SK-N-SH treated with all-trans-retinoic acid at 6 μM for 48 hours (cell line): ENCODE results near the gene GOLGA3.

Experiments used
- ATAC-seq: fragments of 200-7000 bp; cut with Tn5 transposase; 3 replicates; pipeline ENCODE4 v1.9.1; 2020; ENCODE audit warnings: mild to moderate bottlenecking, moderate library complexity
- ARNTL ChIP-seq: fragments of 450-650 bp; formaldehyde crosslinking; IDR thresholded peaks from 2 replicates; pipeline ENCODE4 v1.5.0; 2020; ENCODE audit warnings: low read depth, mild to moderate bottlenecking, moderate library complexity, borderline replicate concordance
- BACH2 ChIP-seq: fragments of 250-450 bp; sonication (Bioruptor Pico); IDR thresholded peaks from 2 replicates; pipeline ENCODE4 v1.9.0; 2021; ENCODE audit warnings: mild to moderate bottlenecking, borderline replicate concordance
- CREB5 ChIP-seq: fragments of 250-450 bp; sonication (Bioruptor Pico); IDR thresholded peaks from 2 replicates; pipeline ENCODE4 v1.5.1; 2020; ENCODE audit warnings: low read depth, mild to moderate bottlenecking, moderate library complexity
- CSDC2 ChIP-seq: fragments of 250-450 bp; sonication (Bioruptor Pico); IDR thresholded peaks from 2 replicates; pipeline ENCODE4 v1.5.0; 2020; ENCODE audit warnings: mild to moderate bottlenecking, moderate library complexity
- ESRRG ChIP-seq: fragments of 250-450 bp; sonication (Bioruptor Pico); IDR thresholded peaks from 2 replicates; pipeline ENCODE4 v1.6.1; 2021; ENCODE audit warnings: mild to moderate bottlenecking
- GLIS3 ChIP-seq: fragments of 250-450 bp; sonication (Bioruptor Pico); IDR thresholded peaks from 2 replicates; pipeline ENCODE4 v1.5.0; 2020; ENCODE audit warnings: mild to moderate bottlenecking, moderate library complexity
- ISL1 ChIP-seq: fragments of 250-450 bp; sonication (Bioruptor Pico); IDR thresholded peaks from 2 replicates; pipeline ENCODE4 v2.1.2; 2022; ENCODE audit warnings: mild to moderate bottlenecking, moderate library complexity
- OSR1 ChIP-seq: fragments of 250-450 bp; sonication (Bioruptor Pico); IDR thresholded peaks from 2 replicates; pipeline ENCODE4 v1.8.0; 2022; ENCODE audit warnings: moderate library complexity, mild to moderate bottlenecking, inconsistent platforms
- PATZ1 ChIP-seq: fragments of 250-450 bp; sonication (Bioruptor Pico); IDR thresholded peaks from 2 replicates; pipeline ENCODE4 v1.8.0; 2020; ENCODE audit warnings: mild to moderate bottlenecking, moderate library complexity, borderline replicate concordance
- PPARA ChIP-seq: fragments of 250-450 bp; sonication (Bioruptor Pico); IDR thresholded peaks from 2 replicates; pipeline ENCODE4 v1.5.0; 2020; ENCODE audit warnings: mild to moderate bottlenecking, borderline replicate concordance
- RARB ChIP-seq: fragments of 250-450 bp; sonication (Bioruptor Pico); IDR thresholded peaks from 2 replicates; pipeline ENCODE4 v1.8.0; 2021; ENCODE audit warnings: mild to moderate bottlenecking, moderate library complexity
- SNAI2 ChIP-seq: fragments of 250-450 bp; sonication (Bioruptor Pico); IDR thresholded peaks from 2 replicates; pipeline ENCODE4 v1.5.0; 2020; ENCODE audit warnings: mild to moderate bottlenecking, moderate library complexity
- TCF4 ChIP-seq: fragments of 250-450 bp; sonication (Bioruptor Pico); IDR thresholded peaks from 2 replicates; pipeline ENCODE4 v1.8.0; 2021; ENCODE audit warnings: mild to moderate bottlenecking, moderate library complexity, borderline replicate concordance
- TOX ChIP-seq: fragments of 250-450 bp; sonication (Bioruptor Pico); IDR thresholded peaks from 2 replicates; pipeline ENCODE4 v1.8.0; 2021; ENCODE audit warnings: mild to moderate bottlenecking, moderate library complexity, borderline replicate concordance
- ZC3H10 ChIP-seq: fragments of 250-450 bp; sonication (Bioruptor Pico); IDR thresholded peaks from 2 replicates; pipeline ENCODE4 v1.5.1; 2021; ENCODE audit warnings: mild to moderate bottlenecking, moderate library complexity
- ZFP3 ChIP-seq: fragments of 250-450 bp; sonication (Bioruptor Pico); IDR thresholded peaks from 2 replicates; pipeline ENCODE4 v1.5.0; 2020; ENCODE audit warnings: mild to moderate bottlenecking, moderate library complexity
- ZNF565 ChIP-seq: fragments of 450-650 bp; formaldehyde crosslinking; conservative IDR thresholded peaks from 2 replicates; pipeline ENCODE4 v1.5.0; 2020; ENCODE audit warnings: low read depth, mild to moderate bottlenecking, moderate library complexity
- ZNF70 ChIP-seq: fragments of 450-650 bp; formaldehyde crosslinking; IDR thresholded peaks from 2 replicates; pipeline ENCODE4 v1.5.0; 2020; ENCODE audit warnings: mild to moderate bottlenecking, moderate library complexity
- ZNF8 ChIP-seq: fragments of 450-650 bp; formaldehyde crosslinking; IDR thresholded peaks from 2 replicates; pipeline ENCODE4 v1.5.0; 2020; ENCODE audit warnings: mild to moderate bottlenecking, moderate library complexity
- TF ChIP-seq, protein P1 (sequence below): fragments of 250-450 bp; sonication (Bioruptor Pico); IDR thresholded peaks from 2 replicates; pipeline ENCODE4 v1.5.0; 2020; ENCODE audit warnings: mild to moderate bottlenecking, moderate library complexity
- TF ChIP-seq, protein P2 (sequence below): fragments of 250-450 bp; sonication (Bioruptor Pico); IDR thresholded peaks from 2 replicates; pipeline ENCODE4 v1.8.0; 2021; ENCODE audit warnings: low read depth, mild to moderate bottlenecking, moderate library complexity, borderline replicate concordance
- TF ChIP-seq, protein P3 (sequence below): fragments of 250-450 bp; sonication (Bioruptor Pico); IDR thresholded peaks from 2 replicates; pipeline ENCODE4 v1.5.1; 2021; ENCODE audit warnings: mild to moderate bottlenecking, moderate library complexity

Gene GOLGA3

DNA sequence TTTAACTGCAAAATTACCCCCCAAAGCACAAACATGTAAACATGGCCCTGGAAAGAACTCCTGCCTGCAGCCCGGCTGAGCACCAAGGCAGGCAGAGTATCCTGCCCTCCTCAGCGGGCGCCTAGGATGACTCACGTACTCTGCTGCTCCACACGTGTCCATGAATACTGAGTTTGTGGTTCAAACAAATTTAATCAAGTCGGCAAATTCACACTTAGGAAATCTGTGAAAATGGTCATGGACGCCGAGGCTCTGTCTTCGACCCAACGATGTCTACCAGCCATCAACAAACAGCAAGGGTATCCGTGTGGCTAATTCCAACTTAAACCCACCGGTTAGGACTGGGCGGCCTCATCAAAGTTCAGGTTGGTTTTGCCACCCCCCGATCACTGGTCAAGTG is 25.5 kb downstream of the GOLGA3 start:
- TF ChIP-seq ZC3H10 (CRISPR knock-in tag) = no peak
- TF ChIP-seq ISL1 (CRISPR knock-in tag) = no peak
- no peak for TF ChIP-seq ZFP3 (CRISPR knock-in tag)
- no peak for TF ChIP-seq ZNF8
- TF ChIP-seq CSDC2 = no peak
- no peak for TF ChIP-seq PATZ1 (CRISPR knock-in tag)
- no peak for TF ChIP-seq TOX (CRISPR knock-in tag)
- no peak for TF ChIP-seq RARB (CRISPR knock-in tag)
- TF ChIP-seq ZNF70 = no peak
- TF ChIP-seq, protein P1, sequence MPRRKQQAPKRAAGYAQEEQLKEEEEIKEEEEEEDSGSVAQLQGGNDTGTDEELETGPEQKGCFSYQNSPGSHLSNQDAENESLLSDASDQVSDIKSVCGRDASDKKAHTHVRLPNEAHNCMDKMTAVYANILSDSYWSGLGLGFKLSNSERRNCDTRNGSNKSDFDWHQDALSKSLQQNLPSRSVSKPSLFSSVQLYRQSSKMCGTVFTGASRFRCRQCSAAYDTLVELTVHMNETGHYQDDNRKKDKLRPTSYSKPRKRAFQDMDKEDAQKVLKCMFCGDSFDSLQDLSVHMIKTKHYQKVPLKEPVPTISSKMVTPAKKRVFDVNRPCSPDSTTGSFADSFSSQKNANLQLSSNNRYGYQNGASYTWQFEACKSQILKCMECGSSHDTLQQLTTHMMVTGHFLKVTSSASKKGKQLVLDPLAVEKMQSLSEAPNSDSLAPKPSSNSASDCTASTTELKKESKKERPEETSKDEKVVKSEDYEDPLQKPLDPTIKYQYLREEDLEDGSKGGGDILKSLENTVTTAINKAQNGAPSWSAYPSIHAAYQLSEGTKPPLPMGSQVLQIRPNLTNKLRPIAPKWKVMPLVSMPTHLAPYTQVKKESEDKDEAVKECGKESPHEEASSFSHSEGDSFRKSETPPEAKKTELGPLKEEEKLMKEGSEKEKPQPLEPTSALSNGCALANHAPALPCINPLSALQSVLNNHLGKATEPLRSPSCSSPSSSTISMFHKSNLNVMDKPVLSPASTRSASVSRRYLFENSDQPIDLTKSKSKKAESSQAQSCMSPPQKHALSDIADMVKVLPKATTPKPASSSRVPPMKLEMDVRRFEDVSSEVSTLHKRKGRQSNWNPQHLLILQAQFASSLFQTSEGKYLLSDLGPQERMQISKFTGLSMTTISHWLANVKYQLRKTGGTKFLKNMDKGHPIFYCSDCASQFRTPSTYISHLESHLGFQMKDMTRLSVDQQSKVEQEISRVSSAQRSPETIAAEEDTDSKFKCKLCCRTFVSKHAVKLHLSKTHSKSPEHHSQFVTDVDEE (CRISPR knock-in tag) = no peak
- TF ChIP-seq GLIS3 (CRISPR knock-in tag) = no peak
- no peak for TF ChIP-seq TCF4 (CRISPR knock-in tag)
- TF ChIP-seq BACH2 (CRISPR knock-in tag) = no peak
- no peak for ATAC-seq

- no peak for ATAC-seq
- TF ChIP-seq OSR1 (no peak), ZC3H10 (CRISPR knock-in tag) (no peak), ZNF70 (no peak), CREB5 (CRISPR knock-in tag) (no peak), PATZ1 (CRISPR knock-in tag) (no peak), ZFP3 (CRISPR knock-in tag) (no peak), PPARA (no peak), BACH2 (CRISPR knock-in tag) (no peak), SNAI2 (no peak), ESRRG (no peak), TOX (CRISPR knock-in tag) (no peak), ARNTL (CRISPR knock-in tag) (no peak), ZNF565 (CRISPR knock-in tag) (no peak), ZNF8 (no peak)
- TF ChIP-seq, protein P2, sequence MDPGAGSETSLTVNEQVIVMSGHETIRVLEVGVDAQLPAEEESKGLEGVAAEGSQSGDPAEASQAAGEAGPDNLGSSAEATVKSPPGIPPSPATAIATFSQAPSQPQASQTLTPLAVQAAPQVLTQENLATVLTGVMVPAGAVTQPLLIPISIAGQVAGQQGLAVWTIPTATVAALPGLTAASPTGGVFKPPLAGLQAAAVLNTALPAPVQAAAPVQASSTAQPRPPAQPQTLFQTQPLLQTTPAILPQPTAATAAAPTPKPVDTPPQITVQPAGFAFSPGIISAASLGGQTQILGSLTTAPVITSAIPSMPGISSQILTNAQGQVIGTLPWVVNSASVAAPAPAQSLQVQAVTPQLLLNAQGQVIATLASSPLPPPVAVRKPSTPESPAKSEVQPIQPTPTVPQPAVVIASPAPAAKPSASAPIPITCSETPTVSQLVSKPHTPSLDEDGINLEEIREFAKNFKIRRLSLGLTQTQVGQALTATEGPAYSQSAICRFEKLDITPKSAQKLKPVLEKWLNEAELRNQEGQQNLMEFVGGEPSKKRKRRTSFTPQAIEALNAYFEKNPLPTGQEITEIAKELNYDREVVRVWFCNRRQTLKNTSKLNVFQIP (CRISPR knock-in tag) = no peak
Observed at GRCh38 chr12:132801741-132802140, 26.9 kb downstream of the GOLGA3 start.

- TF ChIP-seq, protein P3, sequence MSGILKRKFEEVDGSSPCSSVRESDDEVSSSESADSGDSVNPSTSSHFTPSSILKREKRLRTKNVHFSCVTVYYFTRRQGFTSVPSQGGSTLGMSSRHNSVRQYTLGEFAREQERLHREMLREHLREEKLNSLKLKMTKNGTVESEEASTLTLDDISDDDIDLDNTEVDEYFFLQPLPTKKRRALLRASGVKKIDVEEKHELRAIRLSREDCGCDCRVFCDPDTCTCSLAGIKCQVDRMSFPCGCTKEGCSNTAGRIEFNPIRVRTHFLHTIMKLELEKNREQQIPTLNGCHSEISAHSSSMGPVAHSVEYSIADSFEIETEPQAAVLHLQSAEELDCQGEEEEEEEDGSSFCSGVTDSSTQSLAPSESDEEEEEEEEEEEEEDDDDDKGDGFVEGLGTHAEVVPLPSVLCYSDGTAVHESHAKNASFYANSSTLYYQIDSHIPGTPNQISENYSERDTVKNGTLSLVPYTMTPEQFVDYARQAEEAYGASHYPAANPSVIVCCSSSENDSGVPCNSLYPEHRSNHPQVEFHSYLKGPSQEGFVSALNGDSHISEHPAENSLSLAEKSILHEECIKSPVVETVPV = no peak
- no peak for TF ChIP-seq OSR1
- TF ChIP-seq PATZ1 (CRISPR knock-in tag) = no peak
- TF ChIP-seq TOX (CRISPR knock-in tag) = no peak
- no peak for TF ChIP-seq ZNF8
- no peak for TF ChIP-seq ZNF70
- TF ChIP-seq ESRRG = no peak
- TF ChIP-seq, protein P2 (CRISPR knock-in tag) = no peak
- ATAC-seq = no peak
Observed at GRCh38 chr12:132798836-132799235, 29.8 kb downstream of the GOLGA3 start.
